GM19467 (cell line): Measurements from ENCODE around the gene CPEB1.
A peak's percentile ranks its signal among the peaks of the same experiment; 100 is the strongest.
"Not testable (repeated sequence)": the region's sequence is repeated elsewhere in the genome, so short reads cannot be mapped to it uniquely, and the experiment has no call there.

Experiments used
- ATAC-seq: cut with Tn5 transposase; IDR thresholded peaks from one replicate; pipeline ENCODE4 v1.9.1; 2021; ENCODE audit warnings: mild to moderate bottlenecking, moderate library complexity; ENCODE audit not compliant: unreplicated experiment

CPEB1 gene

DNA sequence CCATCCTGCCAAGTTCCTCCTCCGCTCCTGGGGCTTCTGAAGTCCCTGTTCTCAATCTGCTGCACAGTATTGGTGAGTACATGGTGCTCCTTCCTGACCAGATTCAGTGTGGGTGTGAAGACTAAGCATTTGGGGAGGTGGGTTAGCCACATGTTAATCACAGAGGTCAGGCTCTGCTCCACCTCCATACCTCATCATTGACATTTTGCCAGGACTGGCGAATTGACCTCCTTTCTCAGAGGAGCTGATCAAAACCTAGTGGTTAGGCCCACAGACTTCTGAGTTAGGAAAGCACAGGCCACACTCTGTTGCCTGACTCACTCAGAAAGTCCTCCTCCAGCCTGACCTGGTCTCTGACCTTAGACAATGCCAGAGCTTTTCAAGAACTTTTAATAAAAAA is 98.5 kb downstream of the CPEB1 start:
- ATAC-seq = no peak

DNA sequence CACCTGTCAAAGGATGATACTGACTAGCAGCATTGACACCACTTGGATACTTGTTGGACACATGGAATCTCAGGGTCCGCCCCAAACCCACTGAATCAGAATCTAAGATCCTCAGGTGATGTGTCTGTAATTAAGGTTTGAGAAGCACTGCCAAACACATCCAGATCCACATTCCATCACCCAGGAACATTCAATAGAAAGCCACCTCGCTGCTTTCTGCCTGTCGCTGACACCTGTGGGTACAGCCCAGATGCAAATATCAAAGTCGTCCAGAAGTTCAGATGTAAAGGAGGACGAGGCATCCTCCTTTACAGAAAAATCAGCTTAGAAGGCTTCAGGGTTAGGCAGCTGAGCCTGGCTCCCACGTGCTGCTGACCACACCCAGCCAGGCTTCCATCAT is 101.7 kb downstream of the CPEB1 start:
- no peak for ATAC-seq

DNA sequence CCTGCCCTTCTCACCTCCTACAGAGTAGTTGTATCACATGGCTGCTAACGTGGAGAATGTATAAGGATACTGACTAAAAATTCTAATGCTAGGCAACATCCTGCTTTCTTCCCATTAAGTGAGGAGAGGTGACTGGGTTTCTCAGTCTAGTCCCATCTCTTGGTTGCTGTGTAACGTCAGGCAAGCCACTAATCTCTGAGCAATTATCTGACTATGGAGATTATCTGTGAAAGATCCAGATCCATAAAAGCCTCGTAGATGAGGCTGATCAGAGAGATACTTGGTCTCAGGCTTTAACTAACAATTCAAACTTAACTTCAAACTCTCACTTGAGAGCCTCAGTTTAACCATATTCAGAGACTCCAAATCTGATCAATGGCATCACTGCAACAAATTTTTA is 102.2 kb downstream of the CPEB1 start:
- no peak for ATAC-seq

DNA sequence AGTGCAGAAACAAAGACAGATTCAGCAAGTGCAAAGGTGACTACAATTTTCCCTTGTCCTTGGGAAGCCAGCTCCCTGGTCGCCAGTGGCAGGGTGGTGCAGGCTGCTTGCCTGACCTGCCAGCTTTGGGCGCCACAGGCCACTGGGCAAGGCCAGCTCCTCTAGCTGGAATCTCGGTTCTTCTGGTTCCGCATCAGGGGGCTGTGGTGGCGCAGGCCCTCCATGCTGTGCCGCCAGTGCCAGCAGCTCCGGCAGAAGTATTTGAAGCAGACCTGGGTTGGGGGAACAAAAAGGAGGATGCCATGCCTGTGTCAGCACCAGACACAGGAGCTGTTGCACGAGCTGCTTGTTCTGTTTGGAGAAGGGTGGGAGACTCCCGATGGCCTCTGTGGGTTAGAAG is 102.7 kb downstream of the CPEB1 start:
- no peak for ATAC-seq

DNA sequence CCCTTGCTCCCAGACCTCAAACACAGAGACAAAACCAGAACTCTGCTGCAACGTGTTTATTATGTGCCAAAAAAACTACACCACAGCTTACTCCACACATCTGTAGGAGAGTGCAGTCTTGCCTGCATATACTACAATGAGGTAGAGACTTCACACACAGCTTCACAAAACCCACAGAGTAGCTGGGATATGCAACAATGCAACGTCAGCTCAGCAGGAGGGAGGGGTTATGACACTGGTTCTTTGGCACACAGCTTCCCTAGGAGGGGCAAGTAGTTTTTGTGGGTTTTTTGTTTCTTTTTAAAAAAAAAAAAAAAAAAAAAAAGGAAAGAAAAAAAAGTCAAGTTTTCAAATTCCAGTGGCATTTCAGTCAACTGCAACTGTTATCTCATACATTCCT is 104.0 kb downstream of the CPEB1 start:
- ATAC-seq = no peak

DNA sequence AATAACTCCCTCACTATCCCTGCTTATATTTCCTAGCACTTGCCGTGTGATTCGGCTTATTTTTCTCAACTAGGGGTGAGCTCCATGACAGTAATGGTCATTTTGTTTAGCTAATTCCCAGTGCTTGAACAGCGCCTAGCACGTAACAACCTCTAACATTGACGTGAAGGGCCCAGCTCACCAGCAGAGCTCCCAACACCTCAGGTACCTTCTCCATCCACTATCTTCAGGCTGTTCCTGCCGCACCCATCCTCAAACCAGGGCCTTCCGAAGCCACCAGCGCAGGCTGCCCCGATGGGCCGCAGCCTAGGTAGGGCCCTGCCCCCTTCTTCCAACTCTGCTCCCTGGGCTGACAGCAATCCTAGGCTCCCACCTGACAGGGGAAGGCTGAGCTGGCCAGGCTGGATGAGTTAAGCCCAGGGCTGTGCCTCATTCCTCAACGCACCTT is 106.2 kb downstream of the CPEB1 start:
- no peak for ATAC-seq

DNA sequence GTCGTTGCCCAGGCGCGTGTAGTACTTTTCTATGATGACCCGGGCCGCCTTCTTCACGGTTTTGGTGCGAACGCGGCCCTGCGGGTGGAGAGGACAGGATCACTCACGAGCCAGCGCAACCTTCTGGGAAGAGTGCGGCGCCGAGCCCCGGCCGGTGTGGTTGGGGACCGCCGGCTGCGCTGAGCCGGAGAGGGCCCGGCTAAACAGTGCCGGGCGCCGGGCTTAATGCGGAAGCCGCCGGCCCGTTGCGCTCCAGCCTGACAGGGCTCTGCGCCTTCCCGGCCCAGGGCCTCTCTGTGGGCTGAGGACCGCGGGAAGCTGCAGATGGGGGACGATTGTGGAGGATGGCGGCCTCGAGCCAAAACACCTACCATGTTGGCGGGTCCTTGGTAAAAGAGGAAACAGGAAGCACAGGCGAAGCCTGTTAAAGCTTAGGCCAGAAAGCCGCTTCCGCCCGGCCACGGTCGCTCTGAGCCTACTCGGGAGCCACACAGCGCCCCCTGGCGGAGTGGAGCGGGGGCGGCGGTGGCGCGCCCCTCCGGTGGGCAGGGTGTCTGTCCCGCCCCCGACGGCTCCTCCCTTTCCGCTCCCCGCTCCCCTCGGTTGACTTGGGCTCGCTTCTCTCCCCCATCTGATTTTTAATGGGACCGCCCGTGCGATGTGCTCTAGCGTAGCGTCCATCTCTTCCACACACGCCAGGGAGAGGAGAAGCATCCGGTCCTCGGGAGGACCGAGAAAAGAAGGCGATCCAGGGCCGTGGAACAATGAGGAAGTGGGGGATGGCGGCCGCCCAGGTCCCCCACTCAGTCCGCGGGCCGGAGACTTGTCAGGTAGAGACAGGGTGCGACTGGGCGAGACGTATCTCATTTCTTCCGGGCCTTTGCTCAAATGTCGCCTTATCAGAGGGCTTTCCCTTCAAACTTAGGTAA is 106.8 kb downstream of the CPEB1 start, which contains the start of gene RPS17:
Gene RPS17 (minus strand): TSS at position 403 of the 929 bp plus-strand sequence. CDS start 29 bp downstream, at position 374.
- peak; percentile 95 for ATAC-seq

DNA sequence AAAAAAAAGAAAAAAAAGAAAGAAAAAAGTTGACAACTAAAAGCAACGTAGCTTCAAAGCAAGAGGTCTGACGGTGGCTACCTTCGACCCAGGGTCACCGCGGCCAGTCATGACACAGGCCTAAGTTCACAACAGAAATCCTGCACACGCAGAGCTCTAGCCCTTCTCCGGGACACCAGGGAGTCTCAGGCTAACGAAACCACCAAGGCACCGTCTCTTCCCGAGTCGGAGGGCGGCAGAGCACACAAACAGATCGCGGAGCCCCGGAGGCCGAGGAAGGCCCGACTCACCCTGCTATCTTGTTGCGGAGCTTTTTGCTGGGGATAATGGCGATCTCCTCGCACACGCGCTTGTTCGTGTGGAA is 107.5 kb downstream of the CPEB1 start:
- ATAC-seq = no peak

DNA sequence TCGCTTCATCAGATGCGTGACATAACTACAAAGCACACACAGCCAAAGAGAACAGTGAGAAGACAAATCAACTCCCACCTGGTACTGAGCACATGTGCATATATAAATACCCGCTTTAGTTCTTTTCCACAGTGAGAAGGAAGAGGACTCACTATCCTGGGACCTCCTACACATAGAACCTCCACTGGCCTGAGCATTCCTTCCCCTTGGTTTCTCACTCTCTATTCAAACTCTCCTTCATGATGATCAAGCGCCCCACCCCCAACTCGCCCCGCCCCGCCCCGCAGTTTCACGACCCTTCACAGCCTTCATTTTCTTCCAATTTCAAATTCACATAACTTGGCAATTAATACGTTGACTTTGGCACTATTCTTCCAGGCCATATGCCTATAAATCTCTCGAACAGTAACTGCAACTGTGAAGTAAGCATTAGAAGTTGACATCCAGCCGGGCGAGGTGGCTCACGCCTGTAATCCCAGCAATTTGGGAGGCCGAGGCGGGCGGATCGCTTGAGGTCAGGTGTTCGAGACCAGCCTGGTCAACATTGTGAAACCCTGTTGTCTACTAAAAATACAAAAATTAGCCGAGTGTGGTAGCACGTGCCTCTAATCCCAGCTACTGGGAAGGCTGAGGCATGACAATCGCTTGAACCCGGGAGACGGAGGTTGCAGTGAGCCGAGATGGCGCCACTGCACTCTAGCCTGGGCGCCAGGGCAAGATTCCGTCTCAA is 108.0 kb downstream of the CPEB1 start:
- ATAC-seq = no peak

DNA sequence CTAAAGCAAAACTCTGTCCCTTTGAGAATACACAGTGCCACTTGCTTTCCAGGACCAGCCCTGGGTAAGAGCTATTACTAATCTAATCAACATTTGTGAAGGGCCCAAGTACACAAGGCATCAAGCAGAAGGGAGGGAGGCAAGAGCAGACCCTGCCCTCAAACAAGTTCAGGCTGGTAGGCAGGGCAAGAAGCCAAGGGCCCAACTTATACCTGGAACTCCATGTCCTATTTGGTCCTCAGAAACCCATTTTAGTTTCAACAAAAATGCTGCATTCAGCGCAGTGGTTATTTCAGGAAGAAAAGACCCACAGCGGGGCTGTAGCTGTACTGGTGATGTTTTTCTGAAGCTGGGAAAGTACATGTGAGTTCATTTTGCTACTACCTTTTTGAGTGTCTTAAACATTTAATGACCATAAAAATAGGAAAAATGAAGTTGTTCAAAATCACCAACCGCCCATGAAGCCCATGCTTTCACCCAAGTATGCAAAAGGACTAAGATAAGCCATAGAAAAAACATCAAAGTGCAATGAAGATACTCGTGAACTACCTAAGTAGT is 109.7 kb downstream of the CPEB1 start:
- ATAC-seq = no peak

DNA sequence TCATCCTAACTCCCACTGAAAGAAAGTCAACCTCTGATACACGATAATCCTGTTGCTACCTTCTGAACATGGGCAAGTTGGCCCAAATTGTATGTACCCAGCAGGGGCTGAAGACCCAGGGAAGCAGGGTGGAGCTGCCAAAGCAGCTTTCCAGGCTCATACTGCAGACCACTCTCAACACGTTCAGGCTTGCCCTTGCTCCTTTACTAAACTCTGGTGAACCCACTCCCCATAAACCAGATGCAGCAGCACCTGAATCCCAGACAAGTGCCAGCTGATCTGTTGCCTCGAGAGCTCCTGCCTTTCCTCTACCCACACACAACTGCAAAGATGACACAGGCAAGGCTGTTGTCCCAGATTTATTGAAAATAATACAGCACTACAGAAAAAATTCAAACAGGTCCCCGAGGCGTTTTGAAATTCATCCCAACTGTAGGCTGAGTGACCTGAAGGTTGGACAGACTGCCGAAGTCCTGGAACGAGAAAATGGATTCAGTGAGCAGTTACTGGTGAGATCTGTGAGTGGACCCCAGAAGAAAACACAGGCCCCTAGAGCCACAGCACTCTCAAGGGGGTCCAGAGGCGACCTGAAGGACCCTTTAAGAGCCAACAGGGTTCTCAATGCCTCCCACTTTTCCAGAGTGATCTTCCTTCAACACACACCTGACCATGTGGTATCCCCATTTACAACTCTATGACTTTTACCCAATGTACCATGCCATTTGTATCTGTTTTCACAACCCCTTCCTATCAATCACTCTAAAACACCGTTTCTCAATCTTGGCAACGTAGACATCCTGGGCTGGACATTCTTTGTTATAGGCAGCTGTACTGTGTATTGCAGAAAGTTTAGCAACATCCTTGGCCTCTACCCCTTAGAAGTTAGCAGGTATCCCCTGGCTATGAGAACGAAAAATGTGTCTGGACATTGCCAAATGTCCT is 110.5 kb downstream of the CPEB1 start:
- no peak for ATAC-seq

DNA sequence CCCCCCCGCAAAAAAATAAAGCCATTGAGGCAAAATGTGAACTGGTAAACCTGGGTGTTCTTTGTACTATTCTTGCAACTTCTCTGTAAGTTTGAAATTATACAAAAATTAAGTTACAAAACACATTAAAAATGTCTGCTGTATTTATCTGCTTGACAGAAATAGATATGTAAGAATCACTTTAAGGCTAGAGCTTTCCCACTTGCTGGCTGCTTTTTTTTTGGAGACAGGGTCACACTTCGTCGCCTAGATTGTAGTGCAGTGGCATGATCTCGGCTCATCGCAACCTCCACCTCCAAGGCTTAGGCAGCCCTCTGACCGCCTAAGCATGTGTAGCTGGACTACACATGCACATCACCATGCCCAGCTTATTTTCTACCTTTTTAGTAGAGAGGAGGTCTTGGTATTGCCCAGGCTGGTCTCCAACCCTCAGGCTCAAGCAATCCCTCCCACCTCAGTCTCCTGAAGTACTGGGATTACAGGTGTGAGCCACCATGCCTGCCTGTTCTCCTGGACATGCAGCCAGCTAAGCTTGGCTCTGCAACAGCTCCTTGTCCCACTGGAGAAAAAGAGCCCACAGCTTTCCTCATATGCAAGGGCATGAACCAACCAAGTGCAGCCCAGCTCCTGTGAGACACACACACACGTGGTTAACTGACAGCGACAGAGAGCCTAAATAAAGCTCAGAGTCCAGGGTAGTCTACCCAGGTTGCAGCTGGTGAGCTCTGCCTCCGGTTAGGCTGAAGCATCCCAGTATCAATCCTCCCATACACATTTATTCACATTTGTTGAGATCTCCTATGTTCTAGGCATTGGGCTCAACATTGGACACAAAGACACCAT is 111.4 kb downstream of the CPEB1 start:
- no peak for ATAC-seq

DNA sequence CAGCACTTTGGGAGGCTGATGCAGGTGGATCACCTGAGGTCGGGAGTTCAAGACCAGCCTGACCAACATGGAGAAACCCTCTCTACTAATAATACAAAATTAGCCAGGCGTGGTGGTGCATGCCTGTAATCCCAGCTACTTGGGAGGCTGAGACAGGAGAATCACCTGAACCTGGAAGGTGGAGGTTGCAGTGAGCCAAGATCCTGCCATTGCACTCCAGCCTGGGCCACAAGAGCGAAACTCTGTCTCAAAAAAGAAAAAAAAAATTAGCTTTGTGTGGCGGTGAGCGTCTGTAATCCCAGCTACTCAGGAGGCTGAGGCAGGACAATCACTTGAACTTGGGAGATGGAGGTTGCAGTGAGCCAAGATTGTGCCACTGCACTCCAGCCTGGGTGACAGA is 112.0 kb downstream of the CPEB1 start:
- ATAC-seq = not testable (repeated sequence)

DNA sequence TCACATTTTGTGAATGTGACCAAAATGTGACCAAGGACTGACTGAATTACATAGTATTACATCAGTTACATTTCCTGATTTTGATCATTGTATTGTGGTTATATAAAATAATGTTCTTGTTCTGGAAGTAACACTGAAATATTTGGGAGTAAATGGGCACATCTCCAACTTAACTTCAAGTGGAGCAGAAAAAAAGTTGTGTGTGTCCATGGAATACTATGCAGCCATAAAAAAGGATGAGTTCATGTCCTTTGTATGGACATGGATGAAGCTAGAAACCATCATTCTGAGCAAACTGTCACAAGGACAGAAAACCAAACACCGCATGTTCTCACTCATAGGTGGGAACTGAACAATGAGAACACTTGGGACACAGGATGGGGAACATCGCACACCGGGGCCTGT is 112.7 kb downstream of the CPEB1 start:
- ATAC-seq = not testable (repeated sequence)

DNA sequence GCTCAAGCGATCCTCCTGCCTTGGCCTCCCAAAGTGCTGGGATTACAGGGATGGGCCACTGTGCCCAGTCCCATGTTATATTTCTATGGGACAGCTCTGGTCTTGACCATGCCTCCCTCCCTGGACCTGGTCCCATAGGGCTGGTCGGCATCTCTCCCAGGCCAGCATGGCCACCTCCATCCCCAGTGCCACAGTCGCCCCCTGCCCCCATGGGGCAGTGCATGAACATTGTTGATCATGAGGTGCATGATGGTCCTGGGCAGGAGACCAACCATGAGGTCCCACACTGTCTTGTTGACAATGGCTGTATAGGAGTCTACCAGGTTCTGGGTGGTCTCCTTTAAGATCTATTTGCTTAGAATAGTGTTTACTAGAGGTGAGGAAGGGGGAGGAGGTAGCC is 113.4 kb downstream of the CPEB1 start:
- no peak for ATAC-seq

DNA sequence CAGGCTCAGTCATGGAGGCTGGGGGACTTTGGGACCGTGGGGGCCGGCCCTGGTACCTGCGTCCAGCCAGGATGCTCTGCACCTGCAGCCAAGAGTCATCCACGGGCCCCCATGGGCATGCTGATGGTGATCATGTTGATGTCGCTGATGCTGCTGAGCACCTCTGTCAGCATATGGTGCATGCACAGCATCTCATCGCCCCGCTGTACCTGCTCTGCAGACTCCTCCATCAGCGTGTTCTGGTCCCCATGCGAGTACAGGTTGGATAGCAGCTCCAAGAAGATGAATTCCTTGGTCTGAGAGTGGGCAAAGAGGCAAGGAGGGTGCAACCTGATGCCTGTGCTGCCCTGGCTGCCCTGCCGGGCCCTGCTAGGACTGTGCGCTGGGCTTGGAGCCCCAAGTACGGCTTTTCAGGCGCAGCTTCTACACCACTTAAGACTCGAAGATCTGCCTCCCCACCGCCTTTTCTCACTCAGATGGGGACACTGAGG is 114.1 kb downstream of the CPEB1 start:
- no peak for ATAC-seq

DNA sequence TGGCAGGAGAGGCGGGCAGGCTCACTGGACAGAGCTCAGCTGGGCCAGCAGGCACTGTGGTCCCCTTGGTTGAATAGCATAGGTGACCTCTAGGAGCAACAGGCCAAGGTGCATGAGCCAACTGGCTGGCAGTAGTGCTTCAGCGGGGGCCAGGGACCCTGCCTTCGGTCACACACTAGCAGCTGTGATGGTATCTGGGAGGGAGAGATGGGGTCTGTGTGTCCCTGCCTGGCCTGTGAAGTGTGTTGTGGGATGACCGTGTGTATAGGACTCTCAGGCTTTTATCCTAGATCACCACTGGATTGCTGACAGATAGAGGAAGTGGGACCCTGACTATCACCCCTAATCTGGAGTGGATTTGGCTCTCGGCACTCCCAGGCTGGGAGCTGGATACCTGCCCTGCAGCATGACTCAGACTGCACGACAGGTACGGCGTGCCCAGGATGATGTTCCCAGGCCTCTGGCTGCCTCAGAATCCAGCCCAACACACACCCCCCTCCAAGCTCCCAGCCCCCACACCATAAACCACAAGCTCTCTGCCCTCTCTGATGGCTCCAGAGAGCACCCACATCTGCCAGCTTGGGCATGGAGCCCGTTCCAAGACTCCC is 114.7 kb downstream of the CPEB1 start:
- no peak for ATAC-seq

DNA sequence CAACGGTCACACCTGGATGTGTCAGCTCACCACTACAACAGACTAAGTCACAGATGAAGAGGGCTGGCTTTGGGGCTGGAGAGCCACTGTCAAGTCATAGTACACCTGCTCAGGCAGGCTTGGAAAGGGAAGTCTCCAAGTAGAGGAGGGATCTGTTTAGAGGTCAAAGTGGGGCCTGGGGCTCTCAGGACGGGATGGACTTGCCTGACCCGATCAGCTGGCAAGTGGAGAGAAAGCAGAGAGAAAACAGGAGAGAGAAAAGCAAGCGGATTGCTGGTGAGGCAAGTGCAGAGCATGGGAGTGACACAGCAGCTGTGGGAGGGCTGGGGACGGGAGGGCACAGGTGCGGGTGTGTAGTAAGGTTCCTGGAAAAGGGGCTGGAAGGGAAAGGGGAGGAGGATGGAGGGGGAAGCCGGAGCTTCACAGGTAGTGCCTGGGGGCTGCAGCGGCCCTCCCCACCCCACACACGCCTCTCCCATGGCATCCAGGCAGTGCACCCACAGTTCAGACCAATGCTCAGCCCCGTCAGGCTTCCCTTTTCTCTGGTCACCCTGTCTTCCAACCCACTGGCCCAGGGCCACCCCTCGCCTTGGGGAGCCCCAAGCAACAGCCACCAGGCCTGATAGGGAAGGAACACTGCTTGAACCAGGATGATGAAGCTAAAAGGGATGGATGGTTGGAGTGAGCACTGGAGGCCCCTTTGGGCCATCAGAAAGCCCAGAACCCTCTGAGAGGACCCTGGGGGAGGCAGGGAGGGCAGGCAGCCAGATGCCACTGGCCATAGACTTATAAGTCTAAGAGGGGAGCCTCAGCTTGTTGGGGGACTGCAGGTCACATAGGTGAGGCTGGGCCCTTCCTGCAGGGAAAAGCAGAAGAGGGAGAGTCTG is 115.4 kb downstream of the CPEB1 start:
- no peak for ATAC-seq
